GM21381 (cell line): Measurements from ENCODE around the gene PLAGL1.
"Not testable (repeated sequence)": the region's sequence is repeated elsewhere in the genome, so short reads cannot be mapped to it uniquely, and the experiment has no call there.

Source experiments
- ATAC-seq: cut with Tn5 transposase; IDR thresholded peaks from one replicate; pipeline ENCODE4 v1.9.1; 2021; ENCODE audit warnings: mild to moderate bottlenecking, moderate library complexity; ENCODE audit not compliant: unreplicated experiment

The PLAGL1 gene

DNA sequence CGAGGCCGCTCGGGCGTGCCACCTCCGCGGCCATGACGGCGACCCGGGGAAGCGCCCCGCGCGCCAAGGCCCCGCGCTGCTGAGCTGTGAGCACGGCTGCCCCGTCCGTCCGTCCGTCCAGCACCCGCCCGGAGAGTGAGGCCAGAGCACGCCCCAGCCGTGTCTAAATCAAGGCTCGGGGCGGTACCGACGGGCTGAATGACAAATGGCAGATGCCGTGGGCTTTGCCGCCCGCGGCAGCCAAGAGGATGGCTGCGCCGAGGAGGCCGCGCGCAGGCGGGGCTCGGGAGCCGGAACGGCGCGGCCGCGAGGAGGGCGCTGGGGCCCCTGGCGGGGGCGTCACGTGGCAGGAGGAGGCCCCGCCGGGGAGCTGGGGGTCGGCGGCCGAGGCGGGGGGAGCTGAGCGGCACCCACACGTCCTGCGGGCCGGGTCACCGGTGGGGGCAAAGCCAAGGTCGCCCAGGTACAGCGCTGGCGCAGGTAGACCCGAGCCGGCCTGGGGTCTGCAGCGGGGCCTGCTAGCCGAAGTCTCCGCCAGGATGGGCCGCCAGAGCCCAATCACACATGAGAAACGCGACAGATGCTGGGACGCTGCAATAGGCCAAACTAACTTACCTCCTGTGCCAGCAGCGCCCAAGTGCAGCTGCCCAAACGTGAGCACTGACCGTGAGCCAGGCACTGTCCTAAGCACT lies at the start of gene PLAGL1:
Gene PLAGL1 (minus strand): TSS at position 140 of the 692 bp plus-strand sequence. CDS start 60,123 bp downstream, outside the sequence.
- ATAC-seq, result peak; percentile 59

GRCh38 chr6:144055121-144055931 lies 47.3 kb upstream of the PLAGL1 start:
- ATAC-seq, result peak; percentile 87

- no peak for ATAC-seq
These were observed 45.5 kb upstream of the PLAGL1 start for GRCh38 chr6:144053601-144054000.

DNA sequence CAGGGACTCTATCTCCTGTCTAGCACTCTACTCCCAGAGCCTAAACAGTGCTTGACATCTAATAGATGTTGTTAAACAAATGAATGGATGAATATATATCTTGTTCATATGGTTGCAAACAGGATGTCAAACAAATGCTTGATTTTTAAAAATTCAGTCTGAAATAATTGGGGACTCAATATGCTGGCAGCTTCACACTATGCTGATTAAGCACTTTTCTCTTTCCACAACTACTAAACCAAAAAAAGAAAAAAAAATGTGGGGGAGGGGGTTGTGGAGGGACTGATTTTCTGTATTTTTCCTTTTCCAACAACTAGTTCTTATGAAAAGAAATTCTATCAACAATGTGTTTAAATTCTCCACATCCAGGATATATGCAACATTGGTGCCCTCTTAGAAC lies 44.4 kb upstream of the PLAGL1 start:
- no peak for ATAC-seq

GRCh38 chr6:144049386-144049785 lies 41.3 kb upstream of the PLAGL1 start:
- ATAC-seq, result no peak

GRCh38 chr6:144047688-144048087 lies 39.6 kb upstream of the PLAGL1 start:
- no peak for ATAC-seq

DNA sequence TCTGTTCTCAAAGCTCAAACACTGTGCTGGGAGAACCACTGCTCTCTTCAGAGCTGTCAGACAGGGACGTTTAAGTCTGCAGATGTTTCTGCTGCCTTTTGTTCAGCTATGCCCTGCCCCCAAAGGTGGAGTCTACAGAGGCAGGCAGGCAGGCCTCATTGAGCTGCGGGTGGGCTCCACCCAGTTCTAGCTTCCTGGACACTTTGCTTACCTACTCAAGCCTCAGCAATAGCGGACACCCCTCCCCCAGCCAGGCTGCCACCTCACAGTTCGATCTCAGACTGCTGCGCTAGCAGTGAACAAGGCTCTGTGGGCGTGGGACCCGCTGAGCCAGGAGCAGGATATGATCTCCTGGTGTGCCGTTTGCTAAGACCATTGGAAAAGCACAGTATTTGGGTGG lies 38.6 kb upstream of the PLAGL1 start:
- ATAC-seq, result not testable (repeated sequence)

DNA sequence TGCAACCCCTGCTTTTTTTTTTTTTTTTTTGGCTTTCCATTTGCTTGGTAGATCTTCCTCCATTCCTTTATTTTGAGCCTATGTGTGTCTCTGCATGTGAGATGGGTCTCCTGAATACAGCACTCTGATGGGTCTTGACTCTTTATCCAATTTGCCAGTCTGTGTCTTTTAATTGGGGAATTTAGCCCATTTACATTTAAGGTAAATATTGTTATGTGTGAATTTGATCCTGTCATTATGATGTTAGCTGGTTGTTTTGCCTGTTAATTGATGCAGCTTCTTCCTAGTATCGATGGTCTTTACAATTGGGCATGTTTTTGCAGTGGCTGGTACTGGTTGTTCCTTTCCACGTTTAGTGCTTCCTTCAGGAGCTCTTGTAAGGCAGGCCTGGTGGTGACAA lies 36.9 kb upstream of the PLAGL1 start:
- ATAC-seq, result not testable (repeated sequence)

GRCh38 chr6:144036835-144037195 lies 28.8 kb upstream of the PLAGL1 start:
- peak; percentile 12 for ATAC-seq

GRCh38 chr6:144036064-144036834 lies 28.2 kb upstream of the PLAGL1 start:
- peak; percentile 77 for ATAC-seq

- no peak for ATAC-seq
These were observed 27.4 kb upstream of the PLAGL1 start for GRCh38 chr6:144035416-144035815.

- no peak for ATAC-seq
These were observed 26.0 kb upstream of the PLAGL1 start for GRCh38 chr6:144033816-144034735.

- ATAC-seq, result no peak
These were observed 21.4 kb upstream of the PLAGL1 start for GRCh38 chr6:144029452-144029851.

GRCh38 chr6:144027932-144028587 lies 20.0 kb upstream of the PLAGL1 start:
- no peak for ATAC-seq

GRCh38 chr6:144023216-144023615 lies 15.2 kb upstream of the PLAGL1 start:
- ATAC-seq, result no peak

- no peak for ATAC-seq
These were observed 11.9 kb upstream of the PLAGL1 start for GRCh38 chr6:144019929-144020328.

DNA sequence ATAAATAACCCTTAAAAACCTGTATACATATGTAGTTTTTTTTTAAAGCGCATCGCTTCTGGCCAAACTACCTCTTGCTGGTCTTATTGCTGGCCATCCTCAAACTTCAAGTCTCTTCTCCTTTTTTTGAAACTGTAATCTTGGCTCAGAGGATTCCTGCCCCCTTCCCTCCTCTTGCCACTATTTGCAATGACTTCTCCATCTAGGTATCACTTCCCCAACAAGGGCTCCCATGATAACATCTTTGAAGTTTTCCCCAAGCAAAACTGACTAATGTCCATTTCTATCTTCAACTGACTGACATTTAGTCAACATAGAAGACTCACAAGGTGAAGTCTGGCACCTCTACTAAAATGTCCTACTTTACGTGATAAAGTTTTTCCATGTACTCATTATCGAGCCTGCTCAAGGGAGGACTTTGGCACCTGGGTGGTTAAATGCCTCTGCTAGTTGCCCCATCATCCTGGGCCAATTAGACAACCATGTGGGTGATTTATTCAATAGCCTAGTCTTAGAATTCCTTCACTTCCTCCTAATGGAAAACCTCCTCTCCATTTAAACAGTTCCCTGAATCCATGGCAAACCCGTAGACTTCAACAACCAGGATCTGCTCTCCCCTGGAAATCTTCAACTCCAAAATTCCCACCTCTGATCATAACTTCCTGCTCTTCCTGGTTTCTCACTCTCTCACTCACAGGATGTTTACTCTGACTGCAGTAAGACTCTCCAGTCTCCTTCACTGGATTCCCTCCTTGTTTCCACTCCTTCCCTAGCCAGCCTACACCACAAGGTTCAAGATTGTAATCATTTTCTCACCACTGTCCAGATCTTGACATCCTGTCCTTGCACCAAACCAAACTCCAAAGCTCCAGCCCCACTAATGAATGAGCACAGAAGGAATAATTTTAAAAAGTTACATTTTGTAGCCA lies 9.4 kb upstream of the PLAGL1 start:
- ATAC-seq, result no peak

- ATAC-seq, result no peak
These were observed 5.4 kb upstream of the PLAGL1 start for GRCh38 chr6:144013486-144013909.

- ATAC-seq, result no peak
These were observed 4.5 kb upstream of the PLAGL1 start for GRCh38 chr6:144012534-144012933.
